T-helper 9 cell (primary cell): ENCODE results near the gene CCDC144A.
"Not testable (repeated sequence)": the region's sequence is repeated elsewhere in the genome, so short reads cannot be mapped to it uniquely, and the experiment has no call there.

Source experiments
- DNase-seq: peaks from one replicate; pipeline ENCODE4 v3.0.0-alpha.2; 2020

CCDC144A gene

DNA sequence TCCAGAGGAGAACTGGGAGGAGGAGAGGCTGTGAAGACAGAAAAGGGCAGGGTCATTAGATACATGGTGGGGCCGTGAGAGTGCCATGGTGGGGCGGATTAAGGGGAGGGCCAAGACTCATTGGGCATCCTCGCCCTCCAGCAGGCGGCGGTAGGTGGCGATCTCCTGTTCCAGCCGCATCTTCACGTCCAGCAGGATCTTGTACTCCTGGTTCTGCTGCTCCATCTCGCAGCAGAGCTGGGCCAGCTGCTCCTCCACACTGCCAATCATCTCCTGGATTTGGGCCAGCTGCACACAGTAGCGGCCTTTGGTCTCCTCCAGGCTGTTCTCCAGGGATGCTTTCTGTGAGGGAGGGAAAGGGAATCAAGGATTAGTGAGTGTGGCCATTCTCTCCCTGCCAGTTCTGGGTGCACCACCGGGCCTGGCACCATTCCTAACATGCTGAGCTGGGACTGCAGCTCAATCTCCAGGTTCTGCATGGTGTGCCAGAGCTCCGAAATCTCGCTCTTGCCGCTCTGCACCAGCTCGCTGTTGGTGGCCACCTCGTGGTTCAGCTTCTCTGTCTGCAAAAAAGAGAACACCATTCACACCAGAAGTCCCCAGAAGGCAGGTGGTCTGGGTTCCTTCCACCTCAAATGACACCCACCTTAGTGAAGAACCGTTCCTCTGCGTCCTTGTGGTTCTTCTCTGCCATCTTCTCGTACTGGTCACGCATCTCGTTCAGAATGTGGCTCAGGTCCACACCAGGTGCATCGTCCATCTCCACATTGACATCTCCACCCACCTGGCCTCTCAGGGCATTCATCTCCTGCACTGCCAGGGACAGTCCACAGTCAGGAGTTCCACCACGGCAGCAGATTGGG, 129.0 kb downstream of the CCDC144A start:
- no peak for DNase-seq

DNA sequence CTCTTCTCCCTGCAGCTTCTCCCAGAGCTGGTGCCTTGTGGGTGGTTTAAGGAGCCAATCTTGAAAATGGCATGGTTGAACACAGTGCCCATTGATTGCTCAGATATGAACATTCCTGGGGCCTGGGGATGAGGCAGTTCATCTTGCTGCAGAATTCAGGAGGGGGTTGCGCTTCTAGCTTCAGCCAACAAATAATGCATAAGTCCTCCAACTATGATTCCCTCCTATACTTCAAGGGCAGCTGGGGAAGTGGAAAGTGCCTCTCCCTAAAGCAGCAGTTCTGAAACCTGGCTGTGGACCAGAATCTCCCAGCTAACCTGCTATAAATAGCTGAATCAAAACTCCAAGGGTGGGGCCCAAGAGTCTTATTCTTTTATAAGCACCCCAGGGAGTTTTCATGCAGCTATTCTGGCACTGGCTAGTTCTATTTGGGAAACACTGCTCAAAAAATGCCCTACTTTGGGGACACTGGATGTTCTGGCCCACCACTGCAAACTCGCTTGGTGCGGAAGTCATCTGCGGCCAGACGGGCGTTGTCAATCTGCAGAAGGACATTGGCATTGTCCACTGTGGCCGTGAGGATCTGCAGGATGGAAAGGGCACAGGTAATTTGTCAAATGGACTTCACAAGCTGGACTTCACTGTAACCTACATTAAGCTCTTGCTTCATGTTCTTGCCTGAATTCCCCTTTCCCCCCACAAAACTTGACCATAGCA, 130.3 kb downstream of the CCDC144A start:
- no peak for DNase-seq

DNA sequence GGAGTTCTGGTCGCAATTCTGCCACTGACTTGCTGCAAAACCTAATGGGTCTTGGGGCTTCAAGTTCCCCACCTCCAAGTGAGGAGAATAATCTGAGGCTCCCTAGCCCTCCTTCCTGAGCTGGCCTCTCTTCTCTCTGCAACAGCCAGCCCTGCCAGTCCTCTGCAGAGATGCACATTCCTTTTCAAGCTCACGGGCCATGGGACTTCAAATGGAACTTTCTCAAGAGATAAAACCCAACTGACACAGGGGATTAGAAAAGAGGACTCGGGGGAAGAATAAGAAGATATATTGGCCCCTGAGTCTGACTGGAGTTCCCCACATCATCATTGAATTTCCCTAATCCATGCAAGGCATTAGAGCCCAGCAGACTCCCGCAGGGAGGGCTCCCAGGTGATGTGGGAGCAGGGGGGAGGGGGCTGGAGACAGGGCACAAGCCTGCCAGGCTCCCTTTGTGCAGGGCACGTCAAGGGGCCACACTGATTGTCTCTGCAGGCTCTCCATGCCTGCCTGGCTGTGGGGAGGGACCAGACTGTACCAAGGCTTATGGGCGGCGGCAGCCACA, 131.0 kb downstream of the CCDC144A start:
- DNase-seq: no peak

DNA sequence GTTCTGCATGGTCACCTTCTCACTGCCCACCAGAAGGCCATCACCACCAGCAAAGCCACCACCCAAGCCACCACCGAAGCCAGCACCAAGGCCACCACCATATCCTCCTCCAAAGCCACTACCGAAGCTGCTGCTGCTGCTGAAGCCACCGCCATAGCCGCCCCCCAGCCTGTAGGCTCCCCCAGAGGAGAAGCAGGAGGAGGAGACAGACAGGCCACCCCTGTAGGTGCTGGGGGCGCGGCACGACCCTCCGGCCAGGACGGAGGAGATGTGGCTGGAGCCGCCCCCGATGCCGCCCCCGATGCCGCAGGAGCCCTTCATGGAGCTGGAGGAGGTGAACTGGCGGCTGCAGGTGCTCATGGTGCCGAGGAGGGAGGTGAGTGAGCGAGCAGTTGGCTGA, 132.1 kb downstream of the CCDC144A start:
- DNase-seq: not testable (repeated sequence)

DNA sequence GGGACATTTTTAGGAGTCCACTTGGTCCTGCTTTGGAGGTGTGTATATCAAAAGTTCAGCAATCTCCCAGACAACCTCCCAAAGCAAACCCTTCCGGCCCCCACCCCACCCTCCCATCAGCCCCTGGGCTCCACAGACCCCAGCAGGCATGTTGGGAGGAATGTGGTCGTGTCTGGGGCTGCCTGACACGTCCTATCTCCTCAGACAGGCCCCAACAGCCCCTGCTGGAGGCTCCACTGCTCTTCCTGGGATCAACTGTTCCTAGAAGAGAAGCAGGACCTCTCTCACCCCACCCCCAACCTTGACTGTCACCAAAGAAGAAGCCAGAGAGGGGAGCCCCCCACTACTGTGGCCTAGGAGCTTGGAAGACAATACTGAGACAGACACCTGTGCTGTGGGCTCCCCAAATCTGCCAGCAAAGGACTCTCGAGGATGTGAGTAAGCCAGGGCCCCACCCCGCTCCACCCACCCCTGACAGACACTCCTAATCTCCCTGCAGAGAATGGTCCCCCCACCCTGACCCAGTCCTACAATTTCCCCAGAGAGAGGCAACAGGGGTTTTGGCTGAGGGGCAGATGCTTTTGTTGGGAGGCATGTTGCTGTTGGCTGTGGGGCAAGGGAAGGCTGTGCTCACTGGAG, 133.8 kb downstream of the CCDC144A start:
- not testable (repeated sequence) for DNase-seq
